Measurements from ENCODE around the gene MIEN1.

Gene MIEN1

DNA sequence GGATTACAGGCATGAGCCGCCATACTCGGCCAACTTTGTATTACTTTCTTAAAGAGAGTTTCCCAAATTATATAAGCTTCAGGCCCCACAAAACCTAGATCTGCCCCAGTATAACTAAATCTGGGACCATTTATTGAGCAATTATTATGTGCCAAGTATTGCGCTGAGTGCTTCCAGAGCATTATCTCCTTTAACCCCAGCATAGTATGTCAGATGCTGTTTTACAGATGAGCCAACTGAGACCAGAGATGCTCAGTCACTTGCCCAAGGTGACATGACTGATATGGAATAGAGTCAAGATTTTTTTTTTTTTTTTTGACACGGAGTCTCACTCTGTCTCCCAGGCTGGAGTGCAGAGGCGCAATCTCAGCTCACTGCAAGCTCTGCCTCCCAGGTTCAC lies 32.4 kb downstream of the MIEN1 start:
- TF ChIP-seq POLR2A (IDR thresholded peaks at IDR 0.05; ENCODE audit: low read depth, low read length): no peak
- FAIRE-seq (no peak), DNase-seq (ENCODE audit: insufficient read length, low spot score) (no peak)

DNA sequence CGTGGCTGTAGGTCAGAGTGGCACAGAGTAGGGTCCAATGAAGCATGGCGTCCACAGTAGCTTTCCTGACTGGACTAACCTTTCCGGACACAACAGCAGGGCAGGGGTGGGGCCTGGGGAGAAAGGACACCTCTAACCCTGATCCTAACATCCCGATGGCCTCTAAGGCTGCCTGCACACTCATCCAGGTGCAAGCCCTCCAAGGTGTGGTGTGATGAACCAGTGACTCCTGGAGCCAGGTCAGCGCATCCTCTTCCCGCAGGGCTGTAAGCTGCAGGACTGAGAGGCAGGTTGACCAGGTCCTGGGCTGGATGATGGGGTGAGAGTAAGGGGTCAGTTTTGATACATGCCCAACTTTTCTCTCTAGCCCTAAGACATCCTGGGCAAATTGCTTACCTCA lies 33.6 kb downstream of the MIEN1 start:
- no peak for DNase-seq (ENCODE audit: insufficient read length, low spot score)
- FAIRE-seq: no peak
- TF ChIP-seq POLR2A (IDR thresholded peaks at IDR 0.05; ENCODE audit: low read depth, low read length): no peak

DNA sequence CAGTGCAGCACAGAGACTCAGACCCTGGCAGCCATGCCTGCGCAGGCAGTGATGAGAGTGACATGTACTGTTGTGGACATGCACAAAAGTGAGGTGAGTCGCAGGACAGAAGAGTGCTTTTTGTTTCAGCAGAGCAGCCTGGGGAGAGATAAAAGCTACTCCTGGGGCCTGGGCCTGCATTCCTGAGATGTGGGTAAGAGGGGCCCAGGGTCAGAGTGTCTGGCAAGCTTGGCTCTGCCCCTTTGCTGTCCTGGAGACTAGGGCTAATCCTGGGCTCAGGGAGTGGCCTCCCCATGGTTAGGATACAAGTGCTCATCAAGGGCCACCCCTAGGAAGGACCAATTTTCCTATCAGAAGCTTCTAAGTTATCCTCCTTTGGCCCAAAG lies 35.2 kb downstream of the MIEN1 start:
- TF ChIP-seq POLR2A (IDR thresholded peaks at IDR 0.05; ENCODE audit: low read depth, low read length): no peak
- FAIRE-seq (no peak), DNase-seq (ENCODE audit: insufficient read length, low spot score) (no peak)

DNA sequence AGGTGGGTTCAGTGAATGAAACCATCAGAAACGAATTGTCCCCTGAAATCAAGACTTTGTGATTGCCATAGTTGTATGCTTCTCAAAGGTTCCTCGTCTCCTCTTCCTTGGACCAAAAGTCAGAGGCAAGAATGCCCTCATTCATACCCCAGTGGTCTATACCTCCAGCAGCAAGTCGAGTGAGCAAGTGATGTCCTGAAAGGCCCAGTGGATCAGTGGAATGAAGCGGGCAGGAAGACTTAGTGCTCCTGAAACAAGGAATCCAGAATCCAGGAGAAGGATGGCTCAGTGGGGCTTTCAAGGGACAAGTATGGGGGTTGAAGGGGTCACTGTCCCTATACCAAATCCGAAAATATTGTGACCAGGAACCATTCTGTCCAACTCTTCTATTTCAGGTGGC lies 35.7 kb downstream of the MIEN1 start:
- FAIRE-seq (no peak), DNase-seq (ENCODE audit: insufficient read length, low spot score) (no peak)
- TF ChIP-seq POLR2A (IDR thresholded peaks at IDR 0.05; ENCODE audit: low read depth, low read length): no peak

DNA sequence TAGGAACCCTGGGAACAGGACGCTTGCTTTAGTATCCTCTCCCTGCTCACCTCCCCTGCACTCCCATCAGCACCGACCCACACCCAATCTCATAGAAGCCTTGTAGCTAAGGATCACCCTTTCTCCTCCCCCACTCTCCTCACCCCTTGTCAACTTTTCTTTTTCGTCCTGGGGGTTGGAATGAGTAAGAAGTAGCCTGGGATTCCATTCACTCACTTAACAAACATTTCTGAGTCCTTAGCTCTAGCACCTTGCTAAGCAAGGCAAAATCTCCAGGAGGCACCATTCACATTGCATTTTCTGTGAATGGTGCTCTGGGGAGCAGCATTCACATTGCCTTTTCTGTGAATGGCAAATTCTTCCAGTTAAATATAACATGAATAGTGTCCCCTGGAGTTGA lies 41.4 kb downstream of the MIEN1 start:
- no peak for FAIRE-seq
- no peak for DNase-seq (ENCODE audit: insufficient read length, low spot score)
- TF ChIP-seq POLR2A (IDR thresholded peaks at IDR 0.05; ENCODE audit: low read depth, low read length): no peak

DNA sequence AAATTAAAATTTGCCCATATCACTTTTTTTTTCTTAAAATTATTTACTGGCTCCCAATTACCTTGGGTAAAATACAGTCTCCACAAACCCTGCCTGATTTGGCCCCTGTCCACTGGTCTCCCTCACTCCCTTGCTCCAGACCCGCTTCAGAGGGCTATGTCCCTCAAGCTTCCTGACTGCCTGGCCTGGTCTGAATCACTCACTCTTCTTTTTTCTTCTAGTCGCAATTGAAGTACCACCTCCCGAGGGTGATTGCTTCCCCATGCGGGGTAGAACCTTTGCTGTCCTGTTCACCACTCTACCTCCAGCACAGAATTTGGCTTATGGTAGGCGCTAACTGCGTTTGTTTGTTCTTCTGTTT lies 41.9 kb downstream of the MIEN1 start:
- TF ChIP-seq POLR2A (IDR thresholded peaks at IDR 0.05; ENCODE audit: low read depth, low read length): no peak
- FAIRE-seq: no peak

DNA sequence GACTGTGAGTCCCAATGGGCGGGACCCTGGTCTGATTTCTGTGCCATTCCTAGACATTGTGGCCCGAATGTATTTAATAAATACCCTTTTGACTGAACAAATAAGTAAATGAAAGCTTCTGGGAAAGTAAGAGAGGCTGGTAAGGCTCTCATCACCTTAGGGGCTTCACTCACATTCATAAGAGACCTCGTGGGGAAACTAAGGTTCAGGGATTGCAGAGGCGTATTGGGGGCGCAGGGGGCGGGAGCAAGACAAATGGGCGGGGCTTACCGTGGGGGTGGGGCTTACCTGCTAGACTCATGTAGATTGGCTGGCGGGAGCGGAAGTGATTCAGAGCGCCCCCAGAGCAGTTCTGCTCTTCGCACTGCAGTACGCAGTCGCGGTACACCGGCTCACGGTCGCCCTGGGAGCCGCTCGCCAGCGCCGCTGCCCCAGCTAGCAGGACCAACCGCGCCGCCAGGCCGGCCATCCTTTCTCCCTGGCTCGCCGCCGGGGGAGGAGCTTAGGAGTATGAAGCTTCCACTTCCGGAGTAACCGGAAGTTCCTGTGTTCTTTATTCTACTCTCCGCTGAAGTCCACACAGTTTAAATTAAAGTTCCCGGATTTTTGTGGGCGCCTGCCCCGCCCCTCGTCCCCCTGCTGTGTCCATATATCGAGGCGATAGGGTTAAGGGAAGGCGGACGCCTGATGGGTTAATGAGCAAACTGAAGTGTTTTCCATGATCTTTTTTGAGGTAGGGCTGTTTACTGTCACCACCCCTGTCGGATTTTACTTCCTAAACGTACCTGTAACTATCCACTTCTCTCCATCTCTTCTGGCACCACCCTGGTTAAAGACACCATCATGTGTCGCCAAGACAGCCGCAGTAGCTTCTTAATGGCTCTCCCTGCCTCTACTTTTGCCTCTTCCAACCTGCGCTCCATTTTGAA lies 42.5 kb downstream of the MIEN1 start, which contains the start of gene PGAP3:
Gene PGAP3 (minus strand): TSS at position 512 of the 929 bp plus-strand sequence. CDS start 43 bp downstream, at position 469.
- peak; percentile 94 for DNase-seq (ENCODE audit: insufficient read length, low spot score)
- no peak for FAIRE-seq
- TF ChIP-seq POLR2A (IDR thresholded peaks at IDR 0.05; ENCODE audit: low read depth, low read length): peak; percentile 67

More for the DNA sequence above, 41.9 kb downstream of the MIEN1 start:
- no peak for DNase-seq (ENCODE audit: insufficient read length, low spot score)

DNA sequence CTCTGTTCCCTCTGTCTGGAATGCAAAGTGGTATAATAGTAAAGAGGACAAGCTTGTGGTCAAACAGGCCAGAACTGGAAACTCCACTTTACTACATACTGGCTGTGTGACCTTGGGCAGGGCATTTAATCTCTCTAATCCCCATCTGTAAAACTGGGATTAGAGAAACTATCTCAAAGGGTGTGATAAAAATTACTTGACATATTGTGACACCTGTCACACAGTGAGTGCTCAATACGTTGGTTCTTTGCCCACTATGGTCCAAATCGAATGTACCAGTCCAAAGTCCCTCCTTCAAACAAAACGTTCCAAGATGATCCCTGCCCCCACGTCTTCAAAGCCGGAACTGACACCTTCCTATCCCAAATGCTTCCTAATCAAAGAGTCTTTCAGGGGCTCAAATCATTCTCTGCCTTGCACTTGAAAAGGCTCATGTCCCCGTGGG lies 43.2 kb downstream of the MIEN1 start:
- DNase-seq (ENCODE audit: insufficient read length, low spot score): no peak
- TF ChIP-seq POLR2A (IDR thresholded peaks at IDR 0.05; ENCODE audit: low read depth, low read length): no peak
- FAIRE-seq: no peak

DNA sequence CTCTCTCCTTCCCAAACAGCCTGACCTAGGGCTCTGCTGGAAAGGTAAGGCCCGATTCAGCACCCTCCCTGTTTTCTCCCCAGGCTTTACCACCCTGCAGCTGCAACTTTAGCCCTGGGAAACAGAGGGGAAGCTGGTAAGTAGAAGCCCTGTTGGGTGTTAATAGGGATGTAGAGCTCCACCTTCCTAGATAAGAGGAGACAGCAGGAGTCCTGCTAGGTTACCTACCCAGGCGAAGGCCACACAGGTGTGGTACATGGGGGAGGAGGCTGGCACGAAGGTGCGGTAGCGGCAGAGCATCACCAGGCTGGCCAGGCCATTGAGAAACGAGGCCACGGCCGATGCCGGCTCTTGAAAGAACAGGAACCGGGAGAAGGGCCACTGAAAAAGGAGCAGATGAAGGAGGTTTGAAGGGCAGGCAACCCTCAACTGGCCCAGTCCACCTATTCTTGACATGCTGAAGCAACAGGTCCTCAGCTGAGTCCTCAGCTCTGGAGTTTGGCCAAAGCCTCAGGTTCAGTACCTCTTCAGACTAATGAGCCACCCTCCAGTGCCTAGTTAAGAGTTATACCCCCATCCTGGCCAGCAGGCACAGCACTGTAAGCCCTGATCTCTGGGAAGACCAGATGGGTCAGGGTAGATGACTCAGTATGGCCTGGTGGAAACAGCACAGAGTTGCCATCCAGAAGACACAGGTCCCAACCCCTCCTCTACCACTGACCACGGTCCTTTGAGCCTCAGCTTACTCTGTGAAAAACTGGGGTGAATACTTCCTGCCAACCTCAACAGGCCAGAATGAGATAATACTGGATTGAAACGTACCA lies 45.8 kb downstream of the MIEN1 start:
- no peak for TF ChIP-seq POLR2A (IDR thresholded peaks at IDR 0.05; ENCODE audit: low read depth, low read length)
- DNase-seq (ENCODE audit: insufficient read length, low spot score): no peak
- FAIRE-seq: no peak

DNA sequence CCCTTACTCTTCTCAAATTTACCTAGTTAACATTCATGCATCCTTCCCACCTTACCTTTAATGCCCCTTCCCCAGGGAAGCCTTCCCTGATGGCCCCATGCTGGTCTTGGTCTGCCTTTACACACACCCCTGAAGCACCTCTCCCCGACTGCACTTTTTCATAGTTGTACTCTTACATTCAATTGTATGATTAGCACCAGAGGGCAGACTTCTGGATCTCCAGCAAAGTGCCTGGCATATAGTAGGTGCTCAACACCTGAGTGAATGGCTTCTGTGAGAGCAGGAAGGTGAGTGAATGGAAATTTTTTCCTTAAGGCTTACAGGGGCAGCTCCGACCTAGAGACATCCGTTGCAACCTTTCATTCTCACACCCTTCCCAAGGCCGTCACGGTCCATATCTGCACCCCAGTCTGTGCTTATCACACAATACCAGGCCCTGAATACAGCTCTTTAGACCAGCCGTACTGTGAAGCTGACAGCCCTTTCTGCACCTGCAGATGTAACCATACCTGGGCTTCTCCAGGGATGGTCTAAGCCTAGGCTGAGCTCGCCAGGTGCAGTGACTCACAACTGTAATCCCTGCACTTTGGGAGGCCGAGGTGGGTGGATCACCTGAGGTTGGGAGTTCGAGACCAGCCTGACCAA lies 46.9 kb downstream of the MIEN1 start:
- no peak for TF ChIP-seq POLR2A (IDR thresholded peaks at IDR 0.05; ENCODE audit: low read depth, low read length)
- DNase-seq (ENCODE audit: insufficient read length, low spot score) (no peak), FAIRE-seq (no peak)

DNA sequence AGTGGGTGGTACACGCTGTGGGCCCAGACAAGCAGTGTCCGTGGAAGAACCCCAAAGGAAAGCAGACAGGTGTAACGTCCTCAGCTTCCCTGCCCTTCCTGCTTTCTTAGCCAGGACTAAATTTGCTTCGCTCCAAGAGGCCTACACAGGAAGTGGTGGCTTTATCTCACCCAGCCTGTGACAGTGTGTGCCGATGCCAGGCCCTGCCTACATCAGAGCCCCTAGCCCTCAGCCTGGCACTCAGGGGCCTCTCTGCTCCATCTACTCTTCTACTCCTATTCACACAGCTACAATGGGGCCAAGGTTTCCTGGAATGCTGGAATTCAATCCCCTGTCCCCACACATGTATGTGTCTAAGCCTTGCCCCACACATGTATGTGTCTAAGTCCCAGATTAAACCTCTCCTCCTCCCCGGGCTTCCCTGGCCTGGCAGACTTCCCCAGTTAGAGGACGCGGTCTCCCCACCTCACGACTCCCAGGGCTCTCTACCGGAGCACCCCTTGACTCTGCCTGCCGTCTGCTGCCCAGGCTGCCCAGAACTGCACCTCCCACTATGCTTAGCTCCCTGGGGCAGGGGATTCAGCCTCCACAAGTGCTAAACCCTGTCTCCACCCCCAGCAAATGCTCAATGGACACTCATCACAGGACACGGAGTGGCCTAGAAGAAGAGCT lies 50.7 kb downstream of the MIEN1 start:
- FAIRE-seq (no peak), DNase-seq (ENCODE audit: insufficient read length, low spot score) (no peak)
- TF ChIP-seq POLR2A (IDR thresholded peaks at IDR 0.05; ENCODE audit: low read depth, low read length): no peak
